GM19395 (cell line): Measurements from ENCODE around the gene TUBB6.

Experiments
- ATAC-seq: cut with Tn5 transposase; IDR thresholded peaks from one replicate; pipeline ENCODE4 v1.9.1; 2021; ENCODE audit warnings: mild to moderate bottlenecking, moderate library complexity; ENCODE audit not compliant: unreplicated experiment

Gene TUBB6

GRCh38 chr18:12307701-12308385 is at the start of gene TUBB6:
TUBB6 (plus strand) TSS chr18:12308241; CDS start chr18:12308293, 52 bp downstream.
- peak; percentile 54 for ATAC-seq

- no peak for ATAC-seq
Observed at GRCh38 chr18:12258719-12259705, 49.0 kb upstream of the TUBB6 start.

- ATAC-seq: no peak
Observed at GRCh38 chr18:12262748-12263147, 45.3 kb upstream of the TUBB6 start.

- no peak for ATAC-seq
Observed at GRCh38 chr18:12264864-12265263, 43.2 kb upstream of the TUBB6 start.

- ATAC-seq: peak; percentile 72
Observed at GRCh38 chr18:12271376-12272235, 36.4 kb upstream of the TUBB6 start.

- no peak for ATAC-seq
Observed at GRCh38 chr18:12274793-12275192, 33.2 kb upstream of the TUBB6 start.

- no peak for ATAC-seq
Observed at GRCh38 chr18:12276736-12277554, 31.1 kb upstream of the TUBB6 start.

- ATAC-seq: no peak
Observed at GRCh38 chr18:12278215-12278671, 29.8 kb upstream of the TUBB6 start.

GRCh38 chr18:12278741-12279682 is 29.0 kb upstream of the TUBB6 start:
- no peak for ATAC-seq

- no peak for ATAC-seq
Observed at GRCh38 chr18:12279781-12280531, 28.1 kb upstream of the TUBB6 start.

- ATAC-seq: no peak
Observed at GRCh38 chr18:12281861-12282260, 26.2 kb upstream of the TUBB6 start.

- no peak for ATAC-seq
Observed at GRCh38 chr18:12282442-12283039, 25.5 kb upstream of the TUBB6 start.

GRCh38 chr18:12283256-12283655 is 24.8 kb upstream of the TUBB6 start:
- no peak for ATAC-seq

GRCh38 chr18:12283666-12284065 is 24.4 kb upstream of the TUBB6 start:
- no peak for ATAC-seq

- ATAC-seq: no peak
Observed at GRCh38 chr18:12287131-12287681, 20.8 kb upstream of the TUBB6 start.

- no peak for ATAC-seq
Observed at GRCh38 chr18:12287684-12288402, 20.2 kb upstream of the TUBB6 start.

- no peak for ATAC-seq
Observed at GRCh38 chr18:12288403-12288755, 19.7 kb upstream of the TUBB6 start.
